ENCODE results near the gene KLHL6.

KLHL6 gene

DNA sequence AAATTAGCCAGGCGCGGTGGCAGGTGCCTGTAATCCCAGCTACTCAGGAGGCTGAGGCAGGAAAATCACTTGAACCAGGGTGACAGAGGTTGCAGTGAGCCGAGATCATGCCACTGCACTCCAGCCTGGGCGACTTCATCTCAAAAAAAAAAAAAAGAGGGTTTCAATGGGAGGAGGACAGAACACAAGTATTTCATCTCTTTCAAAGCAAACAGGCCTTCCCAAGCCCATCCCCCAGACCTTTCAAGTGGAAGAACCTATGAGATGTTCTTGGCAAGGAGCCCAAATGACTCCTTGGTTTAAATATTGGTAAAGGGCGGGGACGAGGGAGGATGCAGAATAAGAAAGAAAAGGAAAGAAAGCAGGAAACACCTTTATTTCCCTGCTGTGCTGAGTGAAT lies 64.9 kb downstream of the KLHL6 start:
- TF ChIP-seq, protein P1, sequence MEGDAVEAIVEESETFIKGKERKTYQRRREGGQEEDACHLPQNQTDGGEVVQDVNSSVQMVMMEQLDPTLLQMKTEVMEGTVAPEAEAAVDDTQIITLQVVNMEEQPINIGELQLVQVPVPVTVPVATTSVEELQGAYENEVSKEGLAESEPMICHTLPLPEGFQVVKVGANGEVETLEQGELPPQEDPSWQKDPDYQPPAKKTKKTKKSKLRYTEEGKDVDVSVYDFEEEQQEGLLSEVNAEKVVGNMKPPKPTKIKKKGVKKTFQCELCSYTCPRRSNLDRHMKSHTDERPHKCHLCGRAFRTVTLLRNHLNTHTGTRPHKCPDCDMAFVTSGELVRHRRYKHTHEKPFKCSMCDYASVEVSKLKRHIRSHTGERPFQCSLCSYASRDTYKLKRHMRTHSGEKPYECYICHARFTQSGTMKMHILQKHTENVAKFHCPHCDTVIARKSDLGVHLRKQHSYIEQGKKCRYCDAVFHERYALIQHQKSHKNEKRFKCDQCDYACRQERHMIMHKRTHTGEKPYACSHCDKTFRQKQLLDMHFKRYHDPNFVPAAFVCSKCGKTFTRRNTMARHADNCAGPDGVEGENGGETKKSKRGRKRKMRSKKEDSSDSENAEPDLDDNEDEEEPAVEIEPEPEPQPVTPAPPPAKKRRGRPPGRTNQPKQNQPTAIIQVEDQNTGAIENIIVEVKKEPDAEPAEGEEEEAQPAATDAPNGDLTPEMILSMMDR (IDR thresholded peaks at IDR 0.05; ENCODE audit: borderline replicate concordance, insufficient read depth, low read depth, low read length) = no peak

DNA sequence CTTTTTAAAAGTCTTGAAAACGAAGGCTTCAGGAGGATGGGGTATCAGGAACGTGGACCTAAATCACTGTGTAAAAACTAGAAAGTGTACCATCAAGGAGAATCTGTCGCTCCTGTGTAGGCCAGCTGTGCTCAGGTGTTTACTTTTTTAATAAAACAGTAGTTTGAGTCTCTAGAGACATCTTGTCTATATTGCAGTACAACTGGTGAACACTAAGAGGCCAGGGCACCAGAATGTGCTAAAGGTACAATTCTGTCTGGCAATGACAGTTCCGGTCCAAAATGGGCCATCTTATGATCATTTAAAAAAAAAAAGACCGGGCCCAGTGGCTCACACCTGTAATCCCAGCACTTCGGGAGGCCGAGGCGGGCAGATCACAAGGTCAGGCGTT lies 65.3 kb downstream of the KLHL6 start:
- no peak overlapping the region for H3K4me3 ChIP-seq (ENCODE audit: low read depth, low read length)
- TF ChIP-seq, protein P1 (IDR thresholded peaks at IDR 0.05; ENCODE audit: borderline replicate concordance, insufficient read depth, low read depth, low read length) = no peak

More for the DNA sequence above, 64.9 kb downstream of the KLHL6 start:
- no peak overlapping the region for H3K4me3 ChIP-seq (ENCODE audit: low read depth, low read length)

DNA sequence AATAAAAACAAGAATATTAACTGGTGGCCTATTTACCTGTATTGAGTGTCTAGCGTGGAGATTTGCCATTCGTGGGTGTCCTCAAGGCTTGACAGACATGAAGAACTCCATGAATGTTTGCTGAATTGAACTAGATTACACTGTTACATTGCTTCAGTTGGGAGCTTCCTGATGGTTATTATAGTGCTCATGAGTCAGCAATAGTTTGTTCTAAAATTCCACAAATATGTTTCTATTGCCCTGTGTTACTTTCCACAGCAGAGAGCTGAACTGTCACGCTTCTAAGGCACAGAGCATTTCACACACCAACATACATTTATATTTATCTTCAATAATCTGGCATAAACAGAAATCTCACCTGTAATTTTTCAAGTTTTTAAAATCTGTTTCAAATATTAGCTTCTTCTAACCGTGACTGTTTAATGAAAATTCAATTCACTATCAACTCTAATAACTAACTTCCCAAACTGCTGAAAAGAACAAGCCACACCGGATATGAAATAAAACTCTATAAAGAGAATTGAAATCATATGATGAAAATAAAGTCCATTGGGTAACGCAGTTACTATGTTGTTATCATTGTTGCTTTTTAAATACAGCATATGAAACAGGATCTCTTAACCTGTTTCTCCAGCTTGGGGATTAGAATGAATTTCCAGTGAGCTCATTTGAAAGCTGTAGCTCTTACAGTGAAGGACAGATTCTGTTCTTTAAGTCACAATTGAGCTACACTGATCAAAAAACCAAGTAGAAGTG lies 65.9 kb downstream of the KLHL6 start:
- no peak overlapping the region for H3K4me3 ChIP-seq (ENCODE audit: low read depth, low read length)
- TF ChIP-seq, protein P1 (IDR thresholded peaks at IDR 0.05; ENCODE audit: borderline replicate concordance, insufficient read depth, low read depth, low read length) = no peak

DNA sequence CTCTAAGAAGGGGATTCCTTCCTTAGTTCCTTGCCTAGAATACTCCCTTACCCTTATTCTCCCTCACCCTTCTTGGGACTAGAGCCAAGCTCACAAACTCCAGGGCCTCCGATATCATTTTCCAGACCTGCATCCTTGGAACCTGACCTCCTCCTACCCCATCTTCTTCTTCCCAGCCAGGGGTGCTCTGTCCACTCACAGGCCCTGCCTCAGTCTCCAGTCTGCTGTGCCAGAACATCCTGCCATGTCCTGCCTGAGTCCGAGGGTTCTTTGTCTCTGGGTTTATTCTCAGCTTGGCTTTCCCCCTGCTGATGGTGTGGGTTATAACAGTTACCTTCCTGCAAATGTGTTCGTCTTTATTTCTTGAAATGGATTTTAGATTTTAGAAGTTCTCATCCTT lies 67.2 kb downstream of the KLHL6 start:
- TF ChIP-seq, protein P1 (IDR thresholded peaks at IDR 0.05; ENCODE audit: borderline replicate concordance, insufficient read depth, low read depth, low read length) = no peak
- no peak overlapping the region for H3K4me3 ChIP-seq (ENCODE audit: low read depth, low read length)

DNA sequence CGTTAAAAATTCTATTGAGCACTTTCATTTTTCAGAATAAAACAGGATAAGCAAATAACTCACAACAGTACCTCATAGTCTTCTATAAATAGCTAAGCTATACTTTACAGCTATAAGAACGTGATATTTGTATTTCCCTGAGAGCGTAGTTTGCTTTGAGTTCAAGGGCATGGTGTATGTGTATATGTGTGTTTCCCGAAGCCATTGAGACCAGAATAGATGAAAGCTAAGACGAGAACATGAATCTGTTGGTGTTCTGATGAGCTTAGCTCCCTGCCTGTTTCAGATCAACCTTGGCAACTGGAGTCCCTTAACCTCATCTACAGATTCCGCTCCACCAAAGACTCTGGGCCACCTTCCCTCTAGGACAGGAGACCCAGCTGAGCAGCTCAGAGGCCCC lies 67.6 kb downstream of the KLHL6 start:
- TF ChIP-seq, protein P1 (IDR thresholded peaks at IDR 0.05; ENCODE audit: borderline replicate concordance, insufficient read depth, low read depth, low read length) = no peak
- no peak overlapping the region for H3K4me3 ChIP-seq (ENCODE audit: low read depth, low read length)

DNA sequence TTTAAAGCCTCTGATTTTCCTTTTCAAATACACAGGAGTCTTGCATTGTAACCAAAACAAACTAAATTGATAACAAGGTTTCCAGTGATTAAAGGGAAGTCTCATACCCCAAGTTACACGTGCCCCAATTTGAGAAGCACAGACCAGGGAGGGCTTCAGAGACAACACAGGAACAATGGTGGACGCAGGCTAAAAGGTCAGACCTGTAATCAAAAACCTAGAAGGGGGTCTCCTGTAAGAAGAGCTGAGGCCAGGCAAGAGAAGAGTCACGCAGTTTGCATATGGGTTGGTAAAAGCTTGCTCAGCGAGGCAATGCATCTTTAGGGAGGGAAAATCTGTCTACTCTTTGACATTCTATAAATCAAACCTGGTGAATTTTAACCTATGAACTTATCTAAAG lies 68.5 kb downstream of the KLHL6 start:
- H3K4me3 ChIP-seq (ENCODE audit: low read depth, low read length) = no peak overlapping the region
- TF ChIP-seq, protein P1 (IDR thresholded peaks at IDR 0.05; ENCODE audit: borderline replicate concordance, insufficient read depth, low read depth, low read length) = no peak

DNA sequence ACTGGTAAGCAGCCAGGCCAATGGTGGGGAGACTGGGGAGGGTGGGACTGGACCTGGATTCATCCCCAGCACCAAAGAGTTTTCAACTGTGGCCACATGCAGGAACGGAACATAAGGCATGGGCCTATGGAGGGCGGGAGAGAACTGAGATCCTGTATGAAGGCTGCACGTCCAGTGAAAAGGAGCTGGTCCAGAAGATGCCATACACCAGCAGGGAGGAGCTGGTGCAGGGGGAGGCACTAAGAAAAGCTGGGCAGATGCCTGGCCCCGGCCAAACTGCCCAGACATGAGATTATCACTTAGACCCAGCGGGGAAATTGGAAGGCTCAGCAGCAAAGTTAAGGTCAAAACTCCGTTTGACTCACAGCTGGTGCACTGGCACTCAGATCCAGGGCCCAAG lies 69.0 kb downstream of the KLHL6 start:
- TF ChIP-seq, protein P1 (IDR thresholded peaks at IDR 0.05; ENCODE audit: borderline replicate concordance, insufficient read depth, low read depth, low read length) = no peak
- H3K4me3 ChIP-seq (ENCODE audit: low read depth, low read length) = no peak overlapping the region

Measured in GM12875 (cell line).